OCI-LY3 (cell line): ENCODE data around the gene ABHD16A.

Experiments used
- H2AFZ ChIP-seq: fragments of 200-600, 300-600 bp; shearing (Covaris generic); 2 replicates; pipeline ENCODE4 v1.6.0; 2014; ENCODE audit warnings: antibody characterized with exemption, low read depth, low read length
- H3K27ac ChIP-seq: fragments of 200-600, 300-600 bp; sonication (generic); 2 replicates; pipeline ENCODE4 v1.5.1; 2014; ENCODE audit warnings: mild to moderate bottlenecking, low read length, moderate library complexity, mixed read lengths
- H3K27me3 ChIP-seq: fragments of 200-600, 300-600 bp; sonication (generic); 2 replicates; pipeline ENCODE4 v1.6.1; 2014; ENCODE audit warnings: low read depth, low read length, mixed read lengths
- H3K36me3 ChIP-seq: fragments of 200-600, 300-600 bp; sonication (generic); replicated peaks from 2 replicates; pipeline ENCODE3; 2014; ENCODE audit warnings: low read depth, low read length, mixed read lengths
- H3K4me1 ChIP-seq: fragments of 300-600, 200-600 bp; sonication (generic); 2 replicates; pipeline ENCODE4 v1.6.1; 2014; ENCODE audit warnings: low read length, mixed read lengths
- H3K4me2 ChIP-seq: fragments of 200-600, 300-600 bp; sonication (generic); 2 replicates; pipeline ENCODE4 v1.6.1; 2014; ENCODE audit warnings: low read length, mixed read lengths
- H3K4me3 ChIP-seq: fragments of 300-600, 200-600 bp; sonication (generic); 2 replicates; pipeline ENCODE4 v1.5.1; 2014; ENCODE audit warnings: antibody characterized with exemption, mild to moderate bottlenecking, low read length, moderate library complexity
- H3K79me2 ChIP-seq: fragments of 300-600, 200-600 bp; shearing (Covaris generic); 2 replicates; pipeline ENCODE4 v1.6.1; 2014; ENCODE audit warnings: mild to moderate bottlenecking, low read length, mixed read lengths
- H3K9ac ChIP-seq: fragments of 300-600, 200-600 bp; shearing (Covaris generic); 2 replicates; pipeline ENCODE4 v1.6.0; 2014; ENCODE audit warnings: mild to moderate bottlenecking, low read length, moderate library complexity
- H3K9me3 ChIP-seq: fragments of 200-600, 300-600 bp; shearing (Covaris generic); 2 replicates; pipeline ENCODE4 v1.6.1; 2014; ENCODE audit warnings: low read length, mixed read lengths; ENCODE audit not compliant: insufficient read depth
- H4K20me1 ChIP-seq: fragments of 200-600, 300-600 bp; sonication (generic); 2 replicates; pipeline ENCODE4 v1.6.1; 2016; ENCODE audit warnings: low read length, mixed read lengths; ENCODE audit not compliant: insufficient read depth
- EZH2phosphoT487 ChIP-seq: fragments of 200-600 bp; shearing (Covaris generic); IDR thresholded peaks from 2 replicates; pipeline ENCODE4 v1.6.1; 2018; ENCODE audit warnings: antibody characterized with exemption, mixed run types, low read depth
- TF ChIP-seq, protein P1 (sequence below): fragments of 200-600, 300-600 bp; sonication (generic); IDR thresholded peaks from 2 replicates; pipeline ENCODE4 v1.5.1; 2014; ENCODE audit warnings: antibody characterized with exemption, low read length, low read depth

ABHD16A gene

DNA sequence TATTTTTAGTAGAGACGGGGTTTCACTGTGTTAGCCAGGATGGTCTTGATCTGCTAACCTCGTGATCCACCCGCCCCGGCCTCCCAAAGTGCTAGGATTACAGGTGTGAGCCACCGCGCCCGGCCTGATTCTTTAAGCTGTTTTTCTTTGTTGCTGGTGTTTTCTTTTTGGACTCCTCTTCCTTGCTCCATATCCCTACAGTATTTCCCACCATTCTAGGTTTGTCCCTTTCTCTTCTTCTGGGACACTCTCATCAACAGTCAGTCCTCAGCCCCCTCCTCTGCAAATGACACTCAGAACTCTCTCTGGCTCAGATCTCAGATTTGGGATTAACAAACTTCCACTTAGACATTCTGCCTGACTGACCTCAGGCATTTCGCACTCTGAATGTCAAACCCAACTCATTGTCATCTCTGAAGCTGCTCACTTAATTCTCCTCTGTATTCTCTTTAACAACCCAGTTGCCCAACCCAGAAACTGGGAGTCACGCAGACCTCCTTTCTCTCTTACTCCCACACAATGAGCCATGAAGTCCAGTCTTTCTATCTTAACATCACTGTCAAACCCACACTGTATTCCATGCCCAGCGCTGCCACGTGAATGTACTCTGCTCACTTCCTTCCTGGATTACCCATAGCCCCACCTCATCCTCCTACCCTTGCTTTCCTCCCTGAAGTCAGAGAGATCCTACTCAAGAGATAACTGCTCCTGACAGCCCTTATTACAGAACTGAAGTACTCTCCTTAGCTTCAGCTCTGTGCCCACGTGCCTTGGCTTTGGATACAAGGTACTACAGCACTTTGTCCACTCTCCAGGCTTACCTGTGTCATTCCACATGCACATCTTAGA is 22.6 kb upstream of the ABHD16A start:
- Histone ChIP-seq H3K36me3 (peaks cover 23% of the 10 kb centered on the region), H3K27me3 (no peaks in the 10 kb centered on the region), H4K20me1 (0 out of 2 replicates have a peak, but pooled peaks cover 5% of the 10 kb centered on the region), H3K9me3 (no peaks in the 10 kb centered on the region), H3K27ac (no peak overlapping the region), H3K79me2 (no peaks in the 10 kb centered on the region), H3K4me2 (no peak overlapping the region), H3K9ac (no peak overlapping the region), H3K4me1 (peaks cover 30% of the 10 kb centered on the region), H3K4me3 (no peak overlapping the region), H2AFZ (no peak overlapping the region)
- no peak for TF ChIP-seq EZH2phosphoT487
- TF ChIP-seq, protein P1, sequence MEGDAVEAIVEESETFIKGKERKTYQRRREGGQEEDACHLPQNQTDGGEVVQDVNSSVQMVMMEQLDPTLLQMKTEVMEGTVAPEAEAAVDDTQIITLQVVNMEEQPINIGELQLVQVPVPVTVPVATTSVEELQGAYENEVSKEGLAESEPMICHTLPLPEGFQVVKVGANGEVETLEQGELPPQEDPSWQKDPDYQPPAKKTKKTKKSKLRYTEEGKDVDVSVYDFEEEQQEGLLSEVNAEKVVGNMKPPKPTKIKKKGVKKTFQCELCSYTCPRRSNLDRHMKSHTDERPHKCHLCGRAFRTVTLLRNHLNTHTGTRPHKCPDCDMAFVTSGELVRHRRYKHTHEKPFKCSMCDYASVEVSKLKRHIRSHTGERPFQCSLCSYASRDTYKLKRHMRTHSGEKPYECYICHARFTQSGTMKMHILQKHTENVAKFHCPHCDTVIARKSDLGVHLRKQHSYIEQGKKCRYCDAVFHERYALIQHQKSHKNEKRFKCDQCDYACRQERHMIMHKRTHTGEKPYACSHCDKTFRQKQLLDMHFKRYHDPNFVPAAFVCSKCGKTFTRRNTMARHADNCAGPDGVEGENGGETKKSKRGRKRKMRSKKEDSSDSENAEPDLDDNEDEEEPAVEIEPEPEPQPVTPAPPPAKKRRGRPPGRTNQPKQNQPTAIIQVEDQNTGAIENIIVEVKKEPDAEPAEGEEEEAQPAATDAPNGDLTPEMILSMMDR, result no peak

DNA sequence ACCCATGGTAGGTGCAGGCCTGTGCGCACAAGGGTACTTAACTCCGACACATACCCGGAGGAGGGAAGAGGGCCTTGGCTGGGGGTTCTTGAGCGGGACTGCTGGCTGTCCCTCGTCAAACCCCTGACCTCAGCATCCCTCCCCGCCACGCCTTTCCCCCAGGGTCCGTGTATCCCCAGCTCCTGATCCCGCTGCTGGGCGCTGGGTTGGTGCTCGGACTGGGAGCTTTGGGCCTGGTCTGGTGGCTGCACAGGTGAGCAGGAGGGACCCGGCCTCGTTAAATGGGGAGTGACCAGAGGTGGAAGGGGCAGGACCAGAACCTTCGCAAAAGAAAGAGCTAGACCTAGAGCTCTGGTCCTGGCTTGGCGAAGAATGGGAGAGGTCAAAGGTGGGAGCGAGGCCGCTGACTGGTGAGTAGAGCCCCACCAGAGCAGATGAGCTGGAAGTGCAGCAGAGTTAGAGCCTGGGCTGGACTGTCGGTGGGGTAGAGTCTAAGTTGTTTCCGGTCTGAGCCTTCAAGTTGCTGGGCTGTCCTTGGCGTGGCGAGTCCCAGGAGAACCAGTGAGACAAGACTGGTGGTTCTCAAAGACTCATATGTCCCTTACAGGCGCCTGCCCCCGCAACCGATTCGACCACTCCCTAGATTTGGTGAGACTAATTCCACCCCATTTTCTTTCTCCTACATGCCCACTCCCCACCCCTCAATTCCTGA is 21.0 kb upstream of the ABHD16A start:
- no peak overlapping the region for H3K4me3 ChIP-seq
- no peak overlapping the region for H3K9ac ChIP-seq
- TF ChIP-seq, protein P1, result no peak
- no peak for TF ChIP-seq EZH2phosphoT487
- H3K27me3 ChIP-seq, result no peaks in the 10 kb centered on the region
- peaks cover 15% of the 10 kb centered on the region for H3K36me3 ChIP-seq
- 0 out of 2 replicates have a peak, but pooled peaks cover 5% of the 10 kb centered on the region for H4K20me1 ChIP-seq
- no peak overlapping the region for H3K27ac ChIP-seq
- no peak overlapping the region for H3K4me2 ChIP-seq
- H3K79me2 ChIP-seq, result no peaks in the 10 kb centered on the region
- H3K9me3 ChIP-seq, result no peaks in the 10 kb centered on the region
- no peak overlapping the region for H2AFZ ChIP-seq
- H3K4me1 ChIP-seq, result peaks cover 22% of the 10 kb centered on the region

DNA sequence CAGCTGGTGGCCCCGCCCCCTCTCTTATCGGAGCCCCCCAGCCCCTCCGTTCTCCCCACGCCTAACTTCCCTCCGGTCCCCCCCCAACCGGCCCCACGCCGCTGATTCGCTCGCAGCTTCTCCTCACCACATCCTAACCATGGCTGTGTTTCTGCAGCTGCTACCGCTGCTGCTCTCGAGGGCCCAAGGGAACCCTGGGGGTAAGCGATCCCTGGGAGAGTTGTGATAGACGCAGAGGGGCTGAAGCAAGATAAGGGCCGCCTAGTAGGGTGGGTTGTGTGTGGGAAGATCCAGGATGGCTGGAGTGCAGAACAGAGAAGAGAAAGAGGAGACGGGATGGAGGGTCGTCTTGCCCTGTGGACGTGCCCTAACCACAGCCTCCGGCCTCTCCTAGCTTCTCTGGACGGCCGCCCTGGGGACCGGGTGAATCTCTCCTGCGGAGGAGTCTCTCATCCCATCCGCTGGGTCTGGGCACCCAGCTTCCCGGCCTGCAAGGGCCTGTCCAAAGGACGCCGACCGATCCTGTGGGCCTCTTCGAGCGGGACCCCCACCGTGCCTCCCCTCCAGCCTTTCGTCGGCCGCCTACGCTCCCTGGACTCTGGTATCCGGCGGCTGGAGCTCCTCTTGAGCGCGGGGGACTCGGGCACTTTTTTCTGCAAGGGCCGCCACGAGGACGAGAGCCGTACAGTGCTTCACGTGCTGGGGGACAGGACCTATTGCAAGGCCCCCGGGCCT is 20.3 kb upstream of the ABHD16A start, which contains the start of gene MPIG6B:
MPIG6B (plus strand) TSS at position 129 of the 735 bp plus-strand sequence; CDS start at position 140, 11 bp downstream.
- Histone ChIP-seq H4K20me1 (0 out of 2 replicates have a peak, but pooled peaks cover 5% of the 10 kb centered on the region), H3K27me3 (no peaks in the 10 kb centered on the region), H3K9me3 (no peaks in the 10 kb centered on the region), H3K4me1 (peaks cover 15% of the 10 kb centered on the region), H2AFZ (no peak within 1 kb of the TSS), H3K9ac (no peak within 1 kb of the TSS), H3K4me2 (no peak within 1 kb of the TSS), H3K4me3 (no peak within 1 kb of the TSS), H3K36me3 (peaks cover 15% of the 10 kb centered on the region), H3K27ac (no peak within 1 kb of the TSS), H3K79me2 (no peaks in the 10 kb centered on the region)
- TF ChIP-seq EZH2phosphoT487, result no peak
- TF ChIP-seq, protein P1, result no peak
